ENCODE results near the gene MTMR12.
"Not testable (repeated sequence)": the region's sequence is repeated elsewhere in the genome, so short reads cannot be mapped to it uniquely, and the experiment has no call there.

Gene MTMR12

DNA sequence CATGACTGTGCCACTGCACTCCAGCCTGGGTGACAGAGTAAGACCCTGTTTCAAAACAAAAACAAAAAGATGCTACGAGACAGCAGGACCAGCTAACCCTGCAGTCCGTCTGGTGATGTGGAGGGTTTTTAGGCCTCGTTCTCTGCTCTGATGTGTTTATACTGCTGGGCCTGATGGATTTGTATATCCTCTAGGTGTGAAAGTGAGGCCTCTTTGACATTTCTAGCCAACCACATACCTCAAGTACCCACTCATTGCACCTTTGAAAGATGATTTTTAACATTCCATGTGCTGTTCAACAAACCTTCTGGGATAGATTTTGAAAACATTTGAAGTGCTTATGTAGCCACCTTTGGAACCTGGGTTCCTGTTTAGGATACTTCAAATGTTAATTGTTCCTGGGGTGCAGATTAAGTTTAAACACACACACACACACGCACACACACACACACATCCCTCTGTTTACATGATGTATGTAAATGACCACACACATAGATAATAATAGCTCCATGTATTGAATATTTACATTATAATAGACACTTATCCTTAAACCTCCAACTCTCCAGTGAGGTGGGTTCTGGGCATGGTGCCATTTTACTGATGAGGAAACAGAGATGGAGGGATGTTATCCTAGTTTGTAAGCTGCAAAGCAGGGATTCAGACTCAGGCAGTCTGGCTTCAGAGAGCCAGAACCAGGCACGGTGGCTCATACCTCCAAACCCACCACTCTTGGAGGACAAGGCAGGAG lies 89.8 kb downstream of the MTMR12 start:
- Mint-ChIP-seq H3K9me3 (no peaks in the 10 kb centered on the region), H3K36me3 (ENCODE audit: low read depth) (peaks cover 7% of the 10 kb centered on the region), H3K27ac (no peak overlapping the region), H3K4me1 (peaks cover 19% of the 10 kb centered on the region), H3K4me3 (no peak overlapping the region), H3K27me3 (ENCODE audit: low read depth) (no peaks in the 10 kb centered on the region)
- TF ChIP-seq, protein P1, sequence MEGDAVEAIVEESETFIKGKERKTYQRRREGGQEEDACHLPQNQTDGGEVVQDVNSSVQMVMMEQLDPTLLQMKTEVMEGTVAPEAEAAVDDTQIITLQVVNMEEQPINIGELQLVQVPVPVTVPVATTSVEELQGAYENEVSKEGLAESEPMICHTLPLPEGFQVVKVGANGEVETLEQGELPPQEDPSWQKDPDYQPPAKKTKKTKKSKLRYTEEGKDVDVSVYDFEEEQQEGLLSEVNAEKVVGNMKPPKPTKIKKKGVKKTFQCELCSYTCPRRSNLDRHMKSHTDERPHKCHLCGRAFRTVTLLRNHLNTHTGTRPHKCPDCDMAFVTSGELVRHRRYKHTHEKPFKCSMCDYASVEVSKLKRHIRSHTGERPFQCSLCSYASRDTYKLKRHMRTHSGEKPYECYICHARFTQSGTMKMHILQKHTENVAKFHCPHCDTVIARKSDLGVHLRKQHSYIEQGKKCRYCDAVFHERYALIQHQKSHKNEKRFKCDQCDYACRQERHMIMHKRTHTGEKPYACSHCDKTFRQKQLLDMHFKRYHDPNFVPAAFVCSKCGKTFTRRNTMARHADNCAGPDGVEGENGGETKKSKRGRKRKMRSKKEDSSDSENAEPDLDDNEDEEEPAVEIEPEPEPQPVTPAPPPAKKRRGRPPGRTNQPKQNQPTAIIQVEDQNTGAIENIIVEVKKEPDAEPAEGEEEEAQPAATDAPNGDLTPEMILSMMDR (IDR thresholded peaks at IDR 0.05; ENCODE audit: unreplicated experiment in 3 of 3): no peak

DNA sequence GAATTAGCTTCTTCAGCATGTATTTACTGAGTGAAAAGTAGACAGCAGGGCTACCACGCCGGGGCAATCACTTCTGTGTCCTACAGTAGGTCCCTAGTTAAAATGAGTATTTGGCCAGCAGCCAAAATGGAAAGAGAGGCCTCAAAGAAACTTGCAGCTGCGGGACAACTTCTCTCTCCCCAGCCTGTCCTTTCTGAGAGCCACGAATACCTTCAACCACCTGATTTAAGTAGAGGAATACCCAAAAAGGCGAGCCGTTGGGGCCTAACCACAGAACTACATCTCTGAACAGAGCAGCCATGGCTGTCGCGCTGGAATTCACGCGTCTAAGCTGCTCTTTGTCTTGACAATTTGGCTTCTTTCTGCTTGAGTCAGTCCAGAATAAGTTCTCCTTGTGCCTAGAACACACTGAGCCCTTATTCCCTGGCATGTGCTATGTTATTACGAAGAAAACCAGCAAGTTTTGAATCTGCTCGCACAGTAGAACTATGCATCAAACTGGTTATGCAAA lies 94.8 kb downstream of the MTMR12 start:
- Mint-ChIP-seq H3K27me3 (ENCODE audit: low read depth) (peaks cover 8% of the 10 kb centered on the region), H3K4me3 (no peak overlapping the region), H3K27ac (peak overlapping the region; percentile 56 to 66 (median 66)), H3K36me3 (ENCODE audit: low read depth) (no peaks in the 10 kb centered on the region), H3K9me3 (no peaks in the 10 kb centered on the region), H3K4me1 (peaks cover 11% of the 10 kb centered on the region)
- TF ChIP-seq, protein P1 (IDR thresholded peaks at IDR 0.05; ENCODE audit: unreplicated experiment in 3 of 3): no peak

DNA sequence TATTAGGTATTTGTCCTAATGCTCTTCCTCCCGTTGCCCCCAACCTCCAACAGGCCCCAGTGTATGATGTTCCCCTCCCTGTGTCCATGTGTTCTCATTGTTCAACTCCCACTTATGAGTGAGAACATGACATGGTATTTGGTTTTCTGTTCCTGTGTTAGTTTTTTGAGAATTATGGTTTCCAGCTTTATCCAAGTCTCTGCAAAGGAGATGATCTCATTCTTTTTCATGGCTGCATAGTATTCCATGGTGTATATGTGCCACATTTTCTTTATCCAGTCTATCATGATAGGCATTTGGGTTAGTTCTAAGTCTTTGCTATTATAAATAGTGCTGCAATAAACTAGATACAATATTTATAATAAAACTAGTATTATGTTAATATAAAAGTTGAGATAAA lies 98.4 kb downstream of the MTMR12 start:
- H3K27ac Mint-ChIP-seq; H3K9me3 Mint-ChIP-seq; H3K36me3 Mint-ChIP-seq (ENCODE audit: low read depth); H3K27me3 Mint-ChIP-seq (ENCODE audit: low read depth); H3K4me3 Mint-ChIP-seq: not testable (repeated sequence)
- H3K4me1 Mint-ChIP-seq: peaks cover 11% of the 10 kb centered on the region

DNA sequence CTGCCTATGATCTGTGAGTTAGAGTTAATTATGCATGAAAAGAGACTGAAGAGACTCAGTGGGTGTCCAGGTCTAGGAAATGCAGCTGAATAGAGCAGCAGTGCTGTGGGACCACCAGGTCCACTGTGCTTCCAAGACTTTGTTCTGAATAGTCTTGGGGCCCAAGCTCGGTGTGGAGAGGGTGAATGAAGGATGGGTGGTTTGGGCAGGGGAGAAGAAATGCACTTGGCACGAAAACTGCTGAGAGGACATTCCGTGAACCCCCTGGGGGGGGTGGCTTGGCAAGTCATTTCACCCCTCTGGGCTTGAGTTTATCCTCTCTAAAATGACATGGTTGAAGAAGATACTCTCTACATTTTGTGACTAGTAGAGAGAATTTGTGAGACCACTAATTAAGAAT lies 102.6 kb downstream of the MTMR12 start:
- Mint-ChIP-seq H3K27me3 (ENCODE audit: low read depth) (no peaks in the 10 kb centered on the region), H3K4me1 (no peaks in the 10 kb centered on the region), H3K9me3 (peaks cover 10% of the 10 kb centered on the region), H3K4me3 (no peak overlapping the region), H3K36me3 (ENCODE audit: low read depth) (no peaks in the 10 kb centered on the region), H3K27ac (no peak overlapping the region)
- TF ChIP-seq, protein P1 (IDR thresholded peaks at IDR 0.05; ENCODE audit: unreplicated experiment in 3 of 3): no peak

DNA sequence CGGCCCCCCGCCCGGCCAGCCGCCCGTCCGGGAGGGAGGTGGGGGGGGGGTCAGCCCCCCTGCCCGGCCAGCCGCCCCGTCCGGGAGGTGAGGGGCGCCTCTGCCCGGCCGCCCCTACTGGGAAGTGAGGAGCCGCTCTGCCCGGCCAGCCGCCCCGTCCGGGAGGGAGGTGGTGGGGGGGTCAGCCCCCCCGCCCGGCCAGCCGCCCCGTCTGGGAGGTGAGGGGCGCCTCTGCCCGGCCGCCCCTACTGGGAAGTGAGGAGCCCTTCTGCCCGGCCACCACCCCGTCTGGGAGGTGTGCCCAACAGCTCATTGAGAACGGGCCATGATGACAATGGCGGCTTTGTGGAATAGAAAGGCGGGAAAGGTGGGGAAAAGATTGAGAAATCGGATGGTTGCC lies 103.9 kb downstream of the MTMR12 start:
- not testable (repeated sequence) for H3K36me3 Mint-ChIP-seq (ENCODE audit: low read depth); H3K27me3 Mint-ChIP-seq (ENCODE audit: low read depth); H3K27ac Mint-ChIP-seq; H3K9me3 Mint-ChIP-seq; H3K4me1 Mint-ChIP-seq; H3K4me3 Mint-ChIP-seq

DNA sequence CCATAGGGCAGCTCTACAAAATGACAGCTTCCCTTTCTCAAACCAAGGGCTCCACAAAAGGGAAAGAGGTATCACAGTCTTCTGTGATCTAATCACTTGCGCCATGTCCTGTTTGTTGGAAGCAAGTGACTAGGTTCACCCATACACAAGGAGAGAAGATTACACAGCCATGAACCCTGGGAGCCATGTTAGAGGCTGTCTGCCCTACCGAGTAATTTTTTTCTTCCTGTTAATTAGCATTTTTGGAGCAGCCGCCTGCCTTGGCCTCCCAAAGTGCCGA lies 105.4 kb downstream of the MTMR12 start:
- no peaks in the 10 kb centered on the region for H3K27me3 Mint-ChIP-seq (ENCODE audit: low read depth)
- no peaks in the 10 kb centered on the region for H3K36me3 Mint-ChIP-seq (ENCODE audit: low read depth)
- H3K27ac Mint-ChIP-seq: no peak overlapping the region
- H3K4me1 Mint-ChIP-seq: no peaks in the 10 kb centered on the region
- peaks cover 10% of the 10 kb centered on the region for H3K9me3 Mint-ChIP-seq
- no peak overlapping the region for H3K4me3 Mint-ChIP-seq
- TF ChIP-seq, protein P1 (IDR thresholded peaks at IDR 0.05; ENCODE audit: unreplicated experiment in 3 of 3): no peak

Data from nephron (organoid).